DND-41 (cell line): ENCODE results near the gene CIAO3.

ENCODE experiments used
- EZH2 ChIP-seq: IDR thresholded peaks from 3 replicates; pipeline ENCODE4 v1.6.1; 2012; ENCODE audit warnings: borderline replicate concordance, low read depth, mild to moderate bottlenecking, moderate library complexity, low read length, inconsistent platforms; ENCODE audit not compliant: severe bottlenecking
- TF ChIP-seq, protein P1 (sequence below): IDR thresholded peaks from 2 replicates; pipeline ENCODE4 v1.5.1; 2012; ENCODE audit warnings: borderline replicate concordance, low read length, moderate library complexity, mild to moderate bottlenecking; ENCODE audit not compliant: poor library complexity, severe bottlenecking; ENCODE audit errors: extremely low read depth

- TF ChIP-seq, protein P1, sequence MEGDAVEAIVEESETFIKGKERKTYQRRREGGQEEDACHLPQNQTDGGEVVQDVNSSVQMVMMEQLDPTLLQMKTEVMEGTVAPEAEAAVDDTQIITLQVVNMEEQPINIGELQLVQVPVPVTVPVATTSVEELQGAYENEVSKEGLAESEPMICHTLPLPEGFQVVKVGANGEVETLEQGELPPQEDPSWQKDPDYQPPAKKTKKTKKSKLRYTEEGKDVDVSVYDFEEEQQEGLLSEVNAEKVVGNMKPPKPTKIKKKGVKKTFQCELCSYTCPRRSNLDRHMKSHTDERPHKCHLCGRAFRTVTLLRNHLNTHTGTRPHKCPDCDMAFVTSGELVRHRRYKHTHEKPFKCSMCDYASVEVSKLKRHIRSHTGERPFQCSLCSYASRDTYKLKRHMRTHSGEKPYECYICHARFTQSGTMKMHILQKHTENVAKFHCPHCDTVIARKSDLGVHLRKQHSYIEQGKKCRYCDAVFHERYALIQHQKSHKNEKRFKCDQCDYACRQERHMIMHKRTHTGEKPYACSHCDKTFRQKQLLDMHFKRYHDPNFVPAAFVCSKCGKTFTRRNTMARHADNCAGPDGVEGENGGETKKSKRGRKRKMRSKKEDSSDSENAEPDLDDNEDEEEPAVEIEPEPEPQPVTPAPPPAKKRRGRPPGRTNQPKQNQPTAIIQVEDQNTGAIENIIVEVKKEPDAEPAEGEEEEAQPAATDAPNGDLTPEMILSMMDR = no peak
- TF ChIP-seq EZH2 = no peak
Observed at GRCh38 chr16:780296-780695, 39.5 kb upstream of the CIAO3 start.
